PFSK-1 (cell line): ENCODE results near the gene EPS8L1.

Experiments used
- FOXP2 ChIP-seq: optimal IDR thresholded peaks from 2 replicates; pipeline ENCODE3; 2011; ENCODE audit warnings: borderline replicate concordance, control low read depth, inconsistent platforms; ENCODE audit not compliant: insufficient read depth; ENCODE audit errors: extremely low read length, extremely low read depth
- POLR2AphosphoS5 ChIP-seq: IDR thresholded peaks from 2 replicates; pipeline ENCODE4 v1.6.1; 2012; ENCODE audit warnings: low read depth, mild to moderate bottlenecking, control low read depth, low read length, moderate library complexity
- SIN3A ChIP-seq: IDR thresholded peaks from 2 replicates; pipeline ENCODE4 v1.6.1; 2012; ENCODE audit warnings: mild to moderate bottlenecking, low read length, moderate library complexity, borderline replicate concordance; ENCODE audit not compliant: insufficient read depth
- TAF1 ChIP-seq: IDR thresholded peaks from 2 replicates; pipeline ENCODE4 v1.6.1; 2012; ENCODE audit warnings: low read length, control low read depth, borderline replicate concordance; ENCODE audit not compliant: insufficient read depth
- TF ChIP-seq, protein P1 (sequence below), 2 experiments: IDR thresholded peaks; 2 replicates each; pipeline versions ENCODE4 v1.6.1 to v1.8.0; 2011 to 2012; ENCODE audit warnings: low read depth in 2 of 2, low read length in 2 of 2, control low read depth in 1 of 2, inconsistent platforms in 1 of 2, mild to moderate bottlenecking in 1 of 2, moderate library complexity in 1 of 2; ENCODE audit not compliant: insufficient read depth in 1 of 2

Gene EPS8L1

DNA sequence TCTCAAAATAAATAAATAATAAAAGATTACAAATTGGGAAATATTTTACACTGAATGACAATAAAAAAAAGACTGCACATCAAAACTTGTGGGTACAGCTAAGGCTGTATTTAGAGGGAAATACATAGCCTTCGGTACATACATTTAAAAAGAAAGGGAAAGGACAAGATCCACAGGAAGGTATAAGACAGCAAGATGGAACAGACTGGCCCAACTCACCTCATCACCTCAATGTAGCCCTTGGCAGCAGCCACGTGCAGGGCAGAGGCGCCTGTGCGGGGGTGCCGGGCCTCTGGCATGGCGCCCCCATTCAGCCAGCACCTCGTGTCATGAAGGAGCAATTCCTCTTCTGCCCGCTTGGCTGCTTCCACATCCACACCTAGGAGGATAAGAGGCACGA is 27.5 kb downstream of the EPS8L1 start:
- TF ChIP-seq POLR2AphosphoS5, result no peak
- no peak for TF ChIP-seq SIN3A
- TF ChIP-seq, protein P1, sequence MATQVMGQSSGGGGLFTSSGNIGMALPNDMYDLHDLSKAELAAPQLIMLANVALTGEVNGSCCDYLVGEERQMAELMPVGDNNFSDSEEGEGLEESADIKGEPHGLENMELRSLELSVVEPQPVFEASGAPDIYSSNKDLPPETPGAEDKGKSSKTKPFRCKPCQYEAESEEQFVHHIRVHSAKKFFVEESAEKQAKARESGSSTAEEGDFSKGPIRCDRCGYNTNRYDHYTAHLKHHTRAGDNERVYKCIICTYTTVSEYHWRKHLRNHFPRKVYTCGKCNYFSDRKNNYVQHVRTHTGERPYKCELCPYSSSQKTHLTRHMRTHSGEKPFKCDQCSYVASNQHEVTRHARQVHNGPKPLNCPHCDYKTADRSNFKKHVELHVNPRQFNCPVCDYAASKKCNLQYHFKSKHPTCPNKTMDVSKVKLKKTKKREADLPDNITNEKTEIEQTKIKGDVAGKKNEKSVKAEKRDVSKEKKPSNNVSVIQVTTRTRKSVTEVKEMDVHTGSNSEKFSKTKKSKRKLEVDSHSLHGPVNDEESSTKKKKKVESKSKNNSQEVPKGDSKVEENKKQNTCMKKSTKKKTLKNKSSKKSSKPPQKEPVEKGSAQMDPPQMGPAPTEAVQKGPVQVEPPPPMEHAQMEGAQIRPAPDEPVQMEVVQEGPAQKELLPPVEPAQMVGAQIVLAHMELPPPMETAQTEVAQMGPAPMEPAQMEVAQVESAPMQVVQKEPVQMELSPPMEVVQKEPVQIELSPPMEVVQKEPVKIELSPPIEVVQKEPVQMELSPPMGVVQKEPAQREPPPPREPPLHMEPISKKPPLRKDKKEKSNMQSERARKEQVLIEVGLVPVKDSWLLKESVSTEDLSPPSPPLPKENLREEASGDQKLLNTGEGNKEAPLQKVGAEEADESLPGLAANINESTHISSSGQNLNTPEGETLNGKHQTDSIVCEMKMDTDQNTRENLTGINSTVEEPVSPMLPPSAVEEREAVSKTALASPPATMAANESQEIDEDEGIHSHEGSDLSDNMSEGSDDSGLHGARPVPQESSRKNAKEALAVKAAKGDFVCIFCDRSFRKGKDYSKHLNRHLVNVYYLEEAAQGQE (IDR thresholded peaks at IDR 0.05; ENCODE audit: insufficient read depth in 1 of 2, low read depth in 2 of 2, low read length in 2 of 2), result no peak
- no peak for TF ChIP-seq FOXP2
- TF ChIP-seq TAF1, result no peak

DNA sequence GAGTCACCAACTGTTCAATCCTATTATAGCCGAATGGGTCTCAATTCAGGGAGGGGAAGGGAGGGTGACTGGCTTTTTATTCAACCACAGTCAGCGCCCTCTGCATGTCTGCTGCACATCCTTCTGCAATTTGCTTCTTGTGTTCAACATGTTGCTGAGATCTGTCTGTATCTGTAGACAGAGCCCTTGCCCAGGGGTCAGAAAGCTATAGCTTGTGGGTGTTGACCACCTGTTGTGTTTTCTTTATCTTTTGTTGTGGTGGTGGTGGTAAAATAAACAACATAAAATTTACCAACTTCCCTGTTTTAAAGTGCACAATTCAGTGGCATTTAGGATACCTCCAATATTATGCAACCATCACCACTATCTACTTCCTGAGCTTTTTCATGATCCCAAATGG is 29.6 kb downstream of the EPS8L1 start:
- TF ChIP-seq, protein P1 (IDR thresholded peaks at IDR 0.05; ENCODE audit: insufficient read depth in 1 of 2, low read depth in 2 of 2, low read length in 2 of 2), result no peak
- TF ChIP-seq SIN3A, result no peak
- TF ChIP-seq TAF1, result no peak
- no peak for TF ChIP-seq POLR2AphosphoS5
- TF ChIP-seq FOXP2, result no peak

DNA sequence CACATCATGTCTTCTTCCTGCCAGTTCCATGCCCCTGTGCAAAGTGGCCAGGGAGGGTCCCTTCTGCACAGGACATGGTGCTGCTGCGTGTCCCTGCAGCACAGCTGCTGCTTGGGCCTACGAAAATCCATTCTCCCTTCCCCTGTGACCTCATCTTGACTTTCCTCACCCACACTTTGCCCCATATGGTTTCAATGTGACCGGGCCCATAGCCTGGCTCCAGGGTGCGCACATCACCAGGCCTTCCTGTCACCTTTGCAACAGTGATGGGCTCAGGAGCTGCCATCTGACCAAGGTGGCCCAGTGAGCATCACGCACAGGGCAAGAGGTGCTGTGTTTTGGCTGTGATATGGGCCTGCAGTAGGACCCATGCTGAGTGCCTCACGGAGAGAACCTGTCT is 30.9 kb downstream of the EPS8L1 start:
- TF ChIP-seq, protein P1 (IDR thresholded peaks at IDR 0.05; ENCODE audit: insufficient read depth in 1 of 2, low read depth in 2 of 2, low read length in 2 of 2), result no peak
- TF ChIP-seq POLR2AphosphoS5 (no peak), TAF1 (no peak), SIN3A (no peak), FOXP2 (no peak)

DNA sequence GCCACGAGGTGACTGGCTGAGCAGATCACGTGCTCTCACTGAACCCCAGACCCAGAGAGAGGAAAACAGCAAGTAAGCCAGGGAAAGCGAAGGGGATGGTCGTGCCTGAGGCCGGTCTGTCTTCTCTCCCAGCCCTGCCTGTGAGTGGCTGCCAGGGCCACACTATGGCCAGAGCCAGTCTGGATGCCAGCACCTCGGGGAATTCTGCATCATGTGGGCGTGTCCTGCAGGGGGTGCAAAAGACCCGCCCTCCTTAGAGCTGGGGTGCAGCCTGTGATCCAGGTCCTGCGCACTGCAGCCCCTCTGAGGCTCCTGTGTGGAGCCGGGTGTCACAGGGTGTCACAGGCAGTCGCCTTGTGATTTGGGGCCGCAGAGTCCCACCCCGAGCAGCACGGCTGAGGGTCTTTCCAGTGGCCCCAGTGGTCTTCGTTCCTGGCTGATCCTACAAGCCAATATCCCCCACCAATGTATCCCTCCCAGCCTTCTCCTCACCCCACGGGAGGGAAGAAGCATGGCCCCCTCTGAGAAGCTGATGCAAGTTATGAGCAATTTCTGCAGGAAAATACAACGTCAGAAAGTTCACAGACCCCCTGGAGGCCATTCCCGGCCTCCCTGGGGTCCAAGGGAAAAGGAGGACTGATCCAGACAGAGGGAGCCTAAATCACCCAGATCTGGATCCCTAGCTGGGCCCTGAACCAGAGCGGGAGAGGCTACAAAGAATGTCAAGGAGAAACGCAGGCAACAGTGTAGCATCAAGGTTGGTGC is 34.0 kb downstream of the EPS8L1 start:
- TF ChIP-seq TAF1 (no peak), FOXP2 (no peak), POLR2AphosphoS5 (no peak), SIN3A (no peak)
- TF ChIP-seq, protein P1 (IDR thresholded peaks at IDR 0.05; ENCODE audit: insufficient read depth in 1 of 2, low read depth in 2 of 2, low read length in 2 of 2), result no peak
